Hepatocyte (in vitro differentiated cells): ENCODE results near the gene EQTN. TPM values are rescaled to one million over a fixed set of nuclear protein-coding genes. Genes with fewer than 3 reads are reported as not detected.

ENCODE experiments used
- DNase-seq: peaks from one replicate; pipeline ENCODE4 v3.0.0-alpha.2; 2016; ENCODE audit warnings: low spot score
- H2AFZ ChIP-seq: fragments of 200-600 bp; sonication (generic); 2 replicates; pipeline ENCODE4 v1.6.0; 2016; ENCODE audit warnings: antibody characterized with exemption, mild to moderate bottlenecking
- H3K27ac ChIP-seq: fragments of 200-600 bp; sonication (generic); 2 replicates; pipeline ENCODE4 v1.5.1; 2016; ENCODE audit warnings: mild to moderate bottlenecking
- H3K27me3 ChIP-seq: fragments of 200-600 bp; sonication (generic); 2 replicates; pipeline ENCODE4 v1.6.1; 2016
- H3K36me3 ChIP-seq: fragments of 200-600 bp; sonication (generic); replicated peaks from 2 replicates; pipeline ENCODE4 v1.5.1; 2016; ENCODE audit warnings: low read depth; ENCODE audit not compliant: insufficient read depth
- H3K4me1 ChIP-seq: fragments of 200-600 bp; sonication (generic); 2 replicates; pipeline ENCODE4 v1.5.1; 2016; ENCODE audit warnings: mild to moderate bottlenecking, moderate library complexity; ENCODE audit not compliant: insufficient read depth
- H3K4me2 ChIP-seq: fragments of 200-600 bp; sonication (generic); 2 replicates; pipeline ENCODE4 v1.6.0; 2016
- H3K4me3 ChIP-seq: fragments of 200-600 bp; sonication (generic); 2 replicates; pipeline ENCODE4 v1.5.1; 2016; ENCODE audit warnings: mild to moderate bottlenecking
- H3K79me2 ChIP-seq: fragments of 200-600 bp; sonication (generic); 2 replicates; pipeline ENCODE4 v1.6.0; 2017; ENCODE audit warnings: mild to moderate bottlenecking
- H3K9me2 ChIP-seq: fragments of 200-600 bp; sonication (generic); replicated peaks from 2 replicates; pipeline ENCODE4 v1.6.0; 2017; ENCODE audit warnings: mild to moderate bottlenecking; ENCODE audit not compliant: insufficient read depth
- H3K9me3 ChIP-seq: fragments of 200-600 bp; sonication (generic); 2 replicates; pipeline ENCODE4 v1.5.1; 2016; ENCODE audit warnings: low read depth, mild to moderate bottlenecking
- H4K20me1 ChIP-seq: fragments of 200-600 bp; sonication (generic); 2 replicates; pipeline ENCODE4 v1.6.0; 2016; ENCODE audit warnings: mild to moderate bottlenecking; ENCODE audit not compliant: insufficient read depth, poor library complexity, severe bottlenecking
- EZH2 ChIP-seq: fragments of 200-600 bp; sonication (generic); IDR thresholded peaks from 2 replicates; pipeline ENCODE4 v1.6.1; 2016; ENCODE audit warnings: antibody characterized with exemption, mild to moderate bottlenecking, borderline replicate concordance
- EZH2phosphoT487 ChIP-seq: fragments of 200-600 bp; sonication (generic); IDR thresholded peaks from one replicate; pipeline ENCODE4 v1.6.1; 2018; ENCODE audit warnings: antibody characterized with exemption, mild to moderate bottlenecking, low read depth, moderate library complexity; ENCODE audit not compliant: unreplicated experiment, severe bottlenecking
- WGBS: methylation state at CpG from one replicate; pipeline ENCODE4 v1.1.6; 2016; ENCODE audit warnings: low lambda C conversion rate; ENCODE audit errors: missing lambda C conversion rate; 5-methylcytosine and 5-hydroxymethylcytosine counted together
- polyA plus RNA-seq: library from polyadenylated mRNA; unstranded; fragments of >200 nt; fragmentation: Nextera tagmentation; extraction: Ambion mirVana; gene quantifications from 2 replicates; pipeline ENCODE4 v1.2.1, GENCODE V29; 2016
- total RNA-seq: library from RNA; depleted of rRNA; stranded (reverse); fragments of >200 nt; gene quantifications from 2 replicates; pipeline ENCODE4 v1.2.3, GENCODE V29; 2014
- TF ChIP-seq, protein P1 (sequence below): fragments of 200-600 bp; sonication (generic); IDR thresholded peaks from 2 replicates; pipeline ENCODE4 v1.5.1; 2016; ENCODE audit warnings: antibody characterized with exemption, mild to moderate bottlenecking; ENCODE audit not compliant: poor library complexity

Gene EQTN
- total and polyA plus RNA-seq, 2 experiments from 2014 or later, result 1.1 TPM; not detected in 1

- 69% methylated on average over 4 of the region's 4 CpGs for WGBS
These were observed 35.3 kb downstream of the EQTN start for GRCh38 chr9:27261517-27262211.

DNA sequence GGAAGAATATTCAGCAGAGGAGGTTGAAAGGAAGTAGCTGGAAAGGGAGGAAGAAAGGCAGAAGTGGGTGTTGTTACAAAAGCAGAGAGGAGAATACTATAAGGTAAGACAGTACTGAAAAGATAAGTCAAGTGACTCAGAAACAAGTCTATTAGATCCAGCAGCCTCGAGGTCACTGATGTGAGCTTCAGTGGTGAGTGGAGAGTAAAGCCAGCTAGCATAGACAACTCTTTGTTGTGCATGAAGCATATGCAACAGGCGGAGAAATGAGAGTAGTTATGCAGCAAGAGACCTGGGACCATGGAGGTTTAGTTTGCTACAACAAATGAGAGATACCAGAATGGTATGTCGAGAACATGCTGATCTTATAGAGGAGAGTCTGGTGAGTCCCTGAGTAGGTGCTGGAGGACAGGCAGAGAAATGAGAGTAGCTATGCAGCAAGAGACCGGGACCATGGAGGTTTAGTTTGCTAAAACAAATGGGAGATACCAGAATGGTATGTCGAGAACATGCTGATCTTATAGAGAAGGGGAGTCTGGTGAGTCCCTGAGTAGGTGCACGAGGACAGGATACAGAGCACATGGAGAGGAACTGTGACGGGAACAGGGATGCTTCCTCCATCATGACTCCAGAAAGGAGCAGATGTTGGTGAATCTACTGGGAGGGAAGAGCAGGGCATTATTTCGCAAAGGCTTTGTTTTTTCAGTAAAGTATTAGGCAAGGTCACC is 36.0 kb downstream of the EQTN start:
- TF ChIP-seq EZH2phosphoT487 (no peak), EZH2 (no peak)
- TF ChIP-seq, protein P1, sequence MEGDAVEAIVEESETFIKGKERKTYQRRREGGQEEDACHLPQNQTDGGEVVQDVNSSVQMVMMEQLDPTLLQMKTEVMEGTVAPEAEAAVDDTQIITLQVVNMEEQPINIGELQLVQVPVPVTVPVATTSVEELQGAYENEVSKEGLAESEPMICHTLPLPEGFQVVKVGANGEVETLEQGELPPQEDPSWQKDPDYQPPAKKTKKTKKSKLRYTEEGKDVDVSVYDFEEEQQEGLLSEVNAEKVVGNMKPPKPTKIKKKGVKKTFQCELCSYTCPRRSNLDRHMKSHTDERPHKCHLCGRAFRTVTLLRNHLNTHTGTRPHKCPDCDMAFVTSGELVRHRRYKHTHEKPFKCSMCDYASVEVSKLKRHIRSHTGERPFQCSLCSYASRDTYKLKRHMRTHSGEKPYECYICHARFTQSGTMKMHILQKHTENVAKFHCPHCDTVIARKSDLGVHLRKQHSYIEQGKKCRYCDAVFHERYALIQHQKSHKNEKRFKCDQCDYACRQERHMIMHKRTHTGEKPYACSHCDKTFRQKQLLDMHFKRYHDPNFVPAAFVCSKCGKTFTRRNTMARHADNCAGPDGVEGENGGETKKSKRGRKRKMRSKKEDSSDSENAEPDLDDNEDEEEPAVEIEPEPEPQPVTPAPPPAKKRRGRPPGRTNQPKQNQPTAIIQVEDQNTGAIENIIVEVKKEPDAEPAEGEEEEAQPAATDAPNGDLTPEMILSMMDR, result no peak
- Histone ChIP-seq H3K36me3 (no peaks in the 10 kb centered on the region), H3K27me3 (no peaks in the 10 kb centered on the region), H2AFZ (no peak overlapping the region), H3K4me3 (no peak overlapping the region), H3K9me3 (no peaks in the 10 kb centered on the region), H3K4me1 (peaks cover 3% of the 10 kb centered on the region), H3K4me2 (no peak overlapping the region), H4K20me1 (no peaks in the 10 kb centered on the region), H3K9me2 (no peaks in the 10 kb centered on the region), H3K79me2 (no peaks in the 10 kb centered on the region), H3K27ac (no peak overlapping the region)
- 84% methylated on average over 8 of the region's 8 CpGs for whole genome bisulfite sequencing
- no peak for DNase-seq

More at GRCh38 chr9:27261517-27262211, 35.3 kb downstream of the EQTN start:
- no peak for TF ChIP-seq EZH2
- TF ChIP-seq, protein P1, result no peak
- TF ChIP-seq EZH2phosphoT487, result no peak
- H3K79me2 ChIP-seq, result no peaks in the 10 kb centered on the region
- no peak for DNase-seq
- H3K9me2 ChIP-seq, result no peaks in the 10 kb centered on the region
- H3K4me2 ChIP-seq, result no peak overlapping the region
- no peak overlapping the region for H3K4me3 ChIP-seq
- H3K9me3 ChIP-seq, result no peaks in the 10 kb centered on the region
- peaks cover 3% of the 10 kb centered on the region for H3K4me1 ChIP-seq
- H2AFZ ChIP-seq, result no peak overlapping the region
- H3K27ac ChIP-seq, result no peak overlapping the region
- H4K20me1 ChIP-seq, result no peaks in the 10 kb centered on the region
- H3K27me3 ChIP-seq, result no peaks in the 10 kb centered on the region
- H3K36me3 ChIP-seq, result no peaks in the 10 kb centered on the region

- no peak overlapping the region for H2AFZ ChIP-seq
- H3K4me1 ChIP-seq, result peaks cover 3% of the 10 kb centered on the region
- TF ChIP-seq, protein P1, result no peak
- no peak for TF ChIP-seq EZH2
- TF ChIP-seq EZH2phosphoT487, result no peak
These were observed 38.3 kb downstream of the EQTN start for GRCh38 chr9:27258662-27259061.

More at GRCh38 chr9:27258662-27259061, 38.3 kb downstream of the EQTN start:
- WGBS, result 99% methylated on average over 7 of the region's 7 CpGs
- Histone ChIP-seq H3K27ac (no peak overlapping the region), H3K79me2 (no peaks in the 10 kb centered on the region), H3K9me3 (no peaks in the 10 kb centered on the region), H3K9me2 (no peaks in the 10 kb centered on the region), H3K4me2 (no peak overlapping the region), H4K20me1 (no peaks in the 10 kb centered on the region), H3K4me3 (no peak overlapping the region), H3K36me3 (no peaks in the 10 kb centered on the region), H3K27me3 (no peaks in the 10 kb centered on the region)
- no peak for DNase-seq
